GM23248 (cell line): ENCODE results near the gene FSTL4. TPM values are rescaled to one million over a fixed set of nuclear protein-coding genes. Genes with fewer than 3 reads are reported as not detected.

Experiments
- DNase-seq: peaks from one replicate; pipeline ENCODE4 v3.0.0-alpha.2; 2015
- H2AFZ ChIP-seq: fragments of 200-600 bp; sonication (generic); 2 replicates; pipeline ENCODE4 v1.6.1; 2016; ENCODE audit warnings: antibody characterized with exemption
- H3F3A ChIP-seq: fragments of 200-600 bp; sonication (generic); 2 replicates; pipeline ENCODE4 v1.6.1; 2016; ENCODE audit warnings: mild to moderate bottlenecking, antibody characterized with exemption, mixed run types; ENCODE audit not compliant: insufficient read depth
- H3K27ac ChIP-seq: fragments of 200-600 bp; sonication (generic); 2 replicates; pipeline ENCODE4 v1.5.1; 2016; ENCODE audit warnings: mild to moderate bottlenecking
- H3K27me3 ChIP-seq: fragments of 200-600 bp; sonication (generic); replicated peaks from 2 replicates; pipeline ENCODE4 v1.6.1; 2016; ENCODE audit warnings: mild to moderate bottlenecking; ENCODE audit not compliant: insufficient read depth
- H3K36me3 ChIP-seq: fragments of 200-600 bp; sonication (generic); 2 replicates; pipeline ENCODE4 v1.6.1; 2016; ENCODE audit warnings: low read depth, mild to moderate bottlenecking
- H3K4me1 ChIP-seq: fragments of 200-600 bp; sonication (generic); 2 replicates; pipeline ENCODE4 v1.6.1; 2016; ENCODE audit warnings: mild to moderate bottlenecking; ENCODE audit not compliant: insufficient read depth
- H3K4me2 ChIP-seq: fragments of 200-600 bp; sonication (generic); one replicate; pipeline ENCODE4 v1.6.1; 2016; ENCODE audit warnings: mild to moderate bottlenecking; ENCODE audit not compliant: unreplicated experiment
- H3K4me3 ChIP-seq: fragments of 200-600 bp; sonication (generic); 2 replicates; pipeline ENCODE4 v1.5.1; 2016; ENCODE audit warnings: mild to moderate bottlenecking
- H3K79me2 ChIP-seq: fragments of 200-600 bp; sonication (generic); 2 replicates; pipeline ENCODE4 v1.6.1; 2016; ENCODE audit warnings: mild to moderate bottlenecking; ENCODE audit not compliant: insufficient read depth
- H3K9ac ChIP-seq: fragments of 200-600 bp; sonication (generic); 2 replicates; pipeline ENCODE4 v1.6.1; 2016; ENCODE audit warnings: mild to moderate bottlenecking
- H3K9me2 ChIP-seq: fragments of 200-600 bp; sonication (generic); 2 replicates; pipeline ENCODE4 v1.6.1; 2016; ENCODE audit warnings: mixed run types, mild to moderate bottlenecking, moderate library complexity; ENCODE audit not compliant: insufficient read depth
- H3K9me3 ChIP-seq: fragments of 200-600 bp; sonication (generic); one replicate; pipeline ENCODE4 v1.6.1; 2017; ENCODE audit warnings: low read depth
- H4K20me1 ChIP-seq: fragments of 200-600 bp; sonication (generic); 2 replicates; pipeline ENCODE4 v1.6.0; 2016; ENCODE audit not compliant: insufficient read depth
- EZH2 ChIP-seq: fragments of 200-600 bp; sonication (generic); IDR thresholded peaks from 2 replicates; pipeline ENCODE4 v1.6.1; 2018; ENCODE audit warnings: antibody characterized with exemption, mild to moderate bottlenecking; ENCODE audit not compliant: insufficient read depth, poor library complexity, severe bottlenecking
- EZH2phosphoT487 ChIP-seq: fragments of 200-600 bp; sonication (generic); IDR thresholded peaks from 2 replicates; pipeline ENCODE4 v1.6.1; 2018; ENCODE audit warnings: antibody characterized with exemption, moderate library complexity, mild to moderate bottlenecking, low read depth; ENCODE audit not compliant: insufficient read depth
- WGBS, 2 experiments: methylation state at CpG; one replicate each; pipeline ENCODE4 v1.1.6; 2015 to 2017; ENCODE audit warnings: low lambda C conversion rate in 2 of 2, low coverage in 1 of 2; ENCODE audit errors: missing lambda C conversion rate in 2 of 2; 5-methylcytosine and 5-hydroxymethylcytosine counted together
- in situ Hi-C: fragments of 300-500 bp; cut with MboI; formaldehyde crosslinking; loops from 2 replicates; pipeline ENCODE4 v1.15.0; 2020
- polyA plus RNA-seq: library from polyadenylated mRNA; unstranded; fragments of >200 nt; fragmentation: Nextera tagmentation; extraction: Ambion mirVana; gene quantifications from 2 replicates; pipeline ENCODE4 v1.2.1, GENCODE V29; 2016
- total RNA-seq: library from RNA; depleted of rRNA; stranded (reverse); fragments of >200 nt; shearing (Covaris generic); gene quantifications from 2 replicates; pipeline ENCODE4 v1.2.3, GENCODE V29; 2014

Gene FSTL4
- total and polyA plus RNA-seq, 2 experiments from 2014 or later: not detected

- Histone ChIP-seq H3K4me2 (no peak overlapping the region), H3K27me3 (no peaks in the 10 kb centered on the region; the same call in none of the 2 replicates), H3K9ac (no peak overlapping the region), H3K36me3 (no peaks in the 10 kb centered on the region), H3K27ac (no peak overlapping the region), H3K4me1 (no peaks in the 10 kb centered on the region), H4K20me1 (no peaks in the 10 kb centered on the region), H3K9me2 (no peaks in the 10 kb centered on the region), H3K9me3 (peaks cover 3% of the 10 kb centered on the region), H3K4me3 (no peak overlapping the region), H3F3A (no peaks in the 10 kb centered on the region), H2AFZ (no peak overlapping the region), H3K79me2 (no peaks in the 10 kb centered on the region)
- WGBS, 2 experiments: 60 to 62% methylated on average over 14 of the region's 14 CpGs
- TF ChIP-seq EZH2 (no peak), EZH2phosphoT487 (no peak)
- DNase-seq: no peak
- in situ Hi-C loops: no loop called here
Measured at GRCh38 chr5:133381571-133382365, 230.6 kb downstream of the FSTL4 start.

DNA sequence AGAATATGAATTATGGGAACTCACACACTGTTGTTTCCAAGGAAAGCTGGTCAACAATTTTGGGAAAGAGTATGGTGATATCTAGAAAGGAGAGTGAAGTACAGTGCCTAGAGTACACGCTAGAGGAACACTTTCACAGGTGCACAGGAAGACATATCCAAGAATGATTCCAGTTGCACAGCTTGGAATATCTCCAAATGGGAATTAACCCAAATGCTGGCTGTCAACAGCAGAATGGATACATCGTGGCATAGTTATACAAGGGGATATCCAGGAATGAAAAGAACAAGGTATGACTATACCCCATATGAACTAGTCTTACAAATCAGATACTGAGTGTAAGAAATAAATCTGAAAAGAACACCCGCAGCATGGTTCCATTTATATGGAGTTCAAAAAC is 231.3 kb downstream of the FSTL4 start:
- 66 to 80% methylated on average over 3 of the region's 3 CpGs for WGBS, 2 experiments
- H3K27me3 ChIP-seq: no peaks in the 10 kb centered on the region; the same call in none of the 2 replicates
- TF ChIP-seq EZH2: no peak
- TF ChIP-seq EZH2phosphoT487: no peak

GRCh38 chr5:133377736-133378135 is 234.6 kb downstream of the FSTL4 start:
- in situ Hi-C loops: no loop called here
- no peak overlapping the region for H3K9ac ChIP-seq
- 49 to 51% methylated on average over 3 of the region's 3 CpGs for WGBS, 2 experiments
- no peak overlapping the region for H3K27ac ChIP-seq
- H3K79me2 ChIP-seq: no peaks in the 10 kb centered on the region
- no peaks in the 10 kb centered on the region for H3K9me2 ChIP-seq
- H3K27me3 ChIP-seq: no peaks in the 10 kb centered on the region; the same call in 1 of the 2 replicates
- H3F3A ChIP-seq: no peaks in the 10 kb centered on the region
- no peak for DNase-seq
- no peaks in the 10 kb centered on the region for H3K36me3 ChIP-seq
- no peaks in the 10 kb centered on the region for H3K4me1 ChIP-seq
- H3K4me3 ChIP-seq: no peak overlapping the region
- peaks cover 3% of the 10 kb centered on the region for H3K9me3 ChIP-seq
- no peaks in the 10 kb centered on the region for H4K20me1 ChIP-seq
- H2AFZ ChIP-seq: no peak overlapping the region
- H3K4me2 ChIP-seq: no peak overlapping the region
- no peak for TF ChIP-seq EZH2phosphoT487
- TF ChIP-seq EZH2: no peak

More for the DNA sequence above, 231.3 kb downstream of the FSTL4 start:
- H3K79me2 ChIP-seq: no peaks in the 10 kb centered on the region
- H4K20me1 ChIP-seq: no peaks in the 10 kb centered on the region
- in situ Hi-C loops: no loop called here
- H3F3A ChIP-seq: no peaks in the 10 kb centered on the region
- H3K9ac ChIP-seq: no peak overlapping the region
- no peaks in the 10 kb centered on the region for H3K36me3 ChIP-seq
- H3K4me1 ChIP-seq: no peaks in the 10 kb centered on the region
- DNase-seq: no peak
- no peak overlapping the region for H2AFZ ChIP-seq
- H3K9me3 ChIP-seq: peaks cover 3% of the 10 kb centered on the region
- H3K9me2 ChIP-seq: no peaks in the 10 kb centered on the region
- no peak overlapping the region for H3K4me3 ChIP-seq
- no peak overlapping the region for H3K4me2 ChIP-seq
- no peak overlapping the region for H3K27ac ChIP-seq

- H2AFZ ChIP-seq: no peak overlapping the region
- TF ChIP-seq EZH2: no peak
- no peak for TF ChIP-seq EZH2phosphoT487
- no peaks in the 10 kb centered on the region for H3K79me2 ChIP-seq
- H3K9me2 ChIP-seq: no peaks in the 10 kb centered on the region
- H4K20me1 ChIP-seq: no peaks in the 10 kb centered on the region
- WGBS, 2 experiments: 0 to 25% methylated on average over 1 of the region's 1 CpG
- H3K27ac ChIP-seq: no peak overlapping the region
- DNase-seq: peak; percentile 14
- H3K9me3 ChIP-seq: peaks cover 3% of the 10 kb centered on the region
- in situ Hi-C loops: no loop called here
- no peaks in the 10 kb centered on the region for H3F3A ChIP-seq
- H3K9ac ChIP-seq: no peak overlapping the region
- H3K4me3 ChIP-seq: no peak overlapping the region
- H3K4me1 ChIP-seq: no peaks in the 10 kb centered on the region
- no peak overlapping the region for H3K4me2 ChIP-seq
- no peaks in the 10 kb centered on the region for H3K36me3 ChIP-seq
- no peaks in the 10 kb centered on the region for H3K27me3 ChIP-seq
Measured at GRCh38 chr5:133376986-133377385, 235.4 kb downstream of the FSTL4 start.
